Fibroblast of lung (primary cell): ENCODE measurements around the gene ZNF507.

Experiments
- CTCF ChIP-seq, 2 donors: IDR thresholded peaks in 1 of 2; conservative IDR thresholded peaks in 1 of 2; 1 replicate in 1 of 2; 2 replicates in 1 of 2; pipeline ENCODE4 v1.5.1; 2011 to 2012; ENCODE audit warnings: low read length in 2 of 2, control low read depth in 1 of 2, inconsistent platforms in 1 of 2, low read depth in 1 of 2, mild to moderate bottlenecking in 1 of 2
- EZH2 ChIP-seq: IDR thresholded peaks from 2 replicates; pipeline ENCODE4 v1.5.1; 2012; ENCODE audit warnings: low read length, control low read depth, mild to moderate bottlenecking; ENCODE audit errors: missing control alignments

GRCh38 chr19:32387701-32388392, 42.4 kb downstream of the ZNF507 start:
- no peak for TF ChIP-seq CTCF (conservative IDR thresholded peaks at IDR 0.05 in 1 of 2, IDR thresholded peaks at IDR 0.05 in 1 of 2; ENCODE audit: low read depth in 1 of 2, low read length in 2 of 2)
- TF ChIP-seq EZH2: no peak
